ENCODE measurements around the gene RAPSN.

GRCh38 chr11:47478651-47479329, 29.9 kb upstream of the RAPSN start:
- no peak for TF ChIP-seq CTCF (IDR thresholded peaks at IDR 0.05)
- TF ChIP-seq POLR2A (IDR thresholded peaks at IDR 0.05), result no peak

All from adrenal gland (tissue), 5 donors.